ENCODE measurements around the gene TUBD1. TPM values are rescaled to one million over a fixed set of nuclear protein-coding genes. Genes with fewer than 3 reads are reported as not detected.

Gene TUBD1
- total RNA-seq, 1 experiment from 2014 or later: 11.9 TPM

- DNase-seq (ENCODE audit: low spot score): peak; percentile 29
Observed at GRCh38 chr17:59825533-59826322, 67.0 kb downstream of the TUBD1 start.

GRCh38 chr17:59815965-59816364, 76.8 kb downstream of the TUBD1 start:
- no peak for DNase-seq (ENCODE audit: low spot score)

GRCh38 chr17:59814685-59815084, 78.1 kb downstream of the TUBD1 start:
- no peak for DNase-seq (ENCODE audit: low spot score)

GRCh38 chr17:59814276-59814675, 78.5 kb downstream of the TUBD1 start:
- no peak for DNase-seq (ENCODE audit: low spot score)

GRCh38 chr17:59812139-59812538, 80.6 kb downstream of the TUBD1 start:
- no peak for DNase-seq (ENCODE audit: low spot score)

- DNase-seq (ENCODE audit: low spot score): no peak
Observed at GRCh38 chr17:59811209-59811608, 81.5 kb downstream of the TUBD1 start.

GRCh38 chr17:59810894-59811153, 81.9 kb downstream of the TUBD1 start:
- DNase-seq (ENCODE audit: low spot score): no peak

Other genes with a start within 250 kb of the TUBD1 start
- gene PTRH2, start 185.5 kb downstream of the TUBD1 start, total RNA-seq (2014; rRNA removed; shearing (Covaris generic)): 39.9 and 52.3 TPM in 2 replicates
- gene VMP1, start 185.3 kb downstream of the TUBD1 start, total RNA-seq (2014; rRNA removed; shearing (Covaris generic)): 224 and 239 TPM in 2 replicates
- 25.1 and 27.1 TPM in 2 replicates for gene RPS6KB1, start 178 bp upstream of the TUBD1 start, total RNA-seq (2014; rRNA removed; shearing (Covaris generic))
- gene RNFT1, start 71.8 kb upstream of the TUBD1 start, total RNA-seq (2014; rRNA removed; shearing (Covaris generic)): 20.9 and 21.5 TPM in 2 replicates
- gene HEATR6, start 186.0 kb upstream of the TUBD1 start, total RNA-seq (2014; rRNA removed; shearing (Covaris generic)): 30.5 and 56.5 TPM in 2 replicates

Data from H4 (cell line).